Mesenchymal stem cell (in vitro differentiated cells and primary cell): Measurements from ENCODE around the gene TENM3.

Experiments
- DNase-seq: peaks from one replicate; pipeline ENCODE4 v3.0.0-alpha.2; 2013
- H2AFZ ChIP-seq: one replicate; pipeline ENCODE4 v1.6.1; 2013; ENCODE audit warnings: low read depth, mild to moderate bottlenecking, control low read depth, inconsistent platforms, low read length, moderate library complexity
- H2AK5ac ChIP-seq: 2 replicates; pipeline ENCODE4 v1.6.1; 2013; ENCODE audit warnings: low read length, moderate library complexity, mild to moderate bottlenecking, inconsistent platforms; ENCODE audit not compliant: severe bottlenecking
- H2BK120ac ChIP-seq: one replicate; pipeline ENCODE4 v1.6.1; 2013; ENCODE audit warnings: low read depth, mild to moderate bottlenecking, inconsistent platforms, low read length, moderate library complexity
- H2BK12ac ChIP-seq, 2 experiments: one replicate each; pipeline ENCODE4 v1.6.1; 2013; ENCODE audit warnings: inconsistent platforms in 2 of 2, low read length in 2 of 2, mild to moderate bottlenecking in 2 of 2, moderate library complexity in 2 of 2, control low read depth in 1 of 2
- H2BK15ac ChIP-seq: one replicate; pipeline ENCODE4 v1.6.1; 2013; ENCODE audit warnings: mild to moderate bottlenecking, low read depth, inconsistent platforms; ENCODE audit not compliant: poor library complexity, severe bottlenecking
- H2BK5ac ChIP-seq: 2 replicates; pipeline ENCODE4 v1.6.1; 2013; ENCODE audit warnings: low read depth, mild to moderate bottlenecking, low read length, control low read depth, inconsistent platforms; ENCODE audit not compliant: poor library complexity, severe bottlenecking
- H3K14ac ChIP-seq, 2 experiments: one replicate each; pipeline ENCODE4 v1.6.1; 2013; ENCODE audit warnings: inconsistent platforms in 2 of 2, low read length in 2 of 2, control low read depth in 1 of 2, mild to moderate bottlenecking in 1 of 2, moderate library complexity in 1 of 2
- H3K18ac ChIP-seq, 2 experiments: one replicate each; pipeline ENCODE4 v1.6.1; 2013; ENCODE audit warnings: inconsistent platforms in 2 of 2, low read length in 2 of 2, control low read depth in 1 of 2, low read depth in 1 of 2, mild to moderate bottlenecking in 1 of 2
- H3K23ac ChIP-seq, 2 experiments: one replicate each; pipeline ENCODE4 v1.6.1; 2013; ENCODE audit warnings: inconsistent platforms in 2 of 2, low read length in 2 of 2, mild to moderate bottlenecking in 2 of 2, moderate library complexity in 2 of 2, control low read depth in 1 of 2
- H3K27ac ChIP-seq: 2 replicates; pipeline ENCODE4 v1.5.1; 2013; ENCODE audit warnings: mild to moderate bottlenecking, moderate library complexity, low read length, control low read depth, inconsistent platforms; ENCODE audit not compliant: poor library complexity, severe bottlenecking
- H3K27me3 ChIP-seq, 2 experiments: 2 replicates each; pipeline versions ENCODE4 v1.6.1 to v1.7.0; 2013; ENCODE audit warnings: low read length in 2 of 2, mild to moderate bottlenecking in 2 of 2, moderate library complexity in 2 of 2, control low read depth in 1 of 2, inconsistent platforms in 1 of 2; ENCODE audit not compliant: control insufficient read depth in 1 of 2, insufficient read depth in 1 of 2
- H3K36me3 ChIP-seq, 2 experiments: 2 replicates each; pipeline versions ENCODE4 v1.6.1 to v1.7.0; 2013; ENCODE audit warnings: low read length in 2 of 2, control low read depth in 1 of 2, inconsistent platforms in 1 of 2, low read depth in 1 of 2, mild to moderate bottlenecking in 1 of 2; ENCODE audit not compliant: insufficient read depth in 2 of 2, control insufficient read depth in 1 of 2
- H3K4ac ChIP-seq, 2 experiments: one replicate each; pipeline ENCODE4 v1.6.1; 2013; ENCODE audit warnings: inconsistent platforms in 2 of 2, low read length in 2 of 2, mild to moderate bottlenecking in 2 of 2, moderate library complexity in 2 of 2, control low read depth in 1 of 2, low read depth in 1 of 2
- H3K4me1 ChIP-seq: 2 replicates; pipeline ENCODE4 v1.6.1; 2013; ENCODE audit warnings: low read depth, low read length, control low read depth; ENCODE audit not compliant: control insufficient read depth, insufficient read depth
- H3K4me2 ChIP-seq: 2 replicates; pipeline ENCODE4 v1.6.1; 2013; ENCODE audit warnings: low read length, mild to moderate bottlenecking, inconsistent platforms; ENCODE audit not compliant: poor library complexity, severe bottlenecking
- H3K4me3 ChIP-seq, 2 experiments: 2 replicates each; pipeline versions ENCODE4 v1.5.1 to v1.7.0; 2013; ENCODE audit warnings: low read length in 2 of 2, mild to moderate bottlenecking in 2 of 2, control low read depth in 1 of 2, low read depth in 1 of 2; ENCODE audit not compliant: insufficient read depth in 1 of 2
- H3K79me1 ChIP-seq: replicated peaks from 2 replicates; pipeline ENCODE4 v1.6.1; 2013; ENCODE audit warnings: mild to moderate bottlenecking, control low read depth, low read length, inconsistent platforms; ENCODE audit not compliant: poor library complexity, severe bottlenecking
- H3K9ac ChIP-seq: 2 replicates; pipeline ENCODE4 v1.7.0; 2013; ENCODE audit warnings: mild to moderate bottlenecking, low read length, moderate library complexity
- H3K9me3 ChIP-seq: 2 replicates; pipeline ENCODE4 v1.7.0; 2013; ENCODE audit warnings: mild to moderate bottlenecking, low read length; ENCODE audit not compliant: control insufficient read depth
- H4K8ac ChIP-seq: one replicate; pipeline ENCODE4 v1.6.1; 2013; ENCODE audit warnings: inconsistent platforms, mild to moderate bottlenecking, low read length, moderate library complexity
- H4K91ac ChIP-seq: one replicate; pipeline ENCODE4 v1.6.1; 2013; ENCODE audit warnings: mild to moderate bottlenecking, low read length, inconsistent platforms
- WGBS: methylation state at CpG from one replicate; pipeline ENCODE4 v1.1.7; 2013; ENCODE audit warnings: mixed read lengths; 5-methylcytosine and 5-hydroxymethylcytosine counted together

The TENM3 gene

GRCh38 chr4:182770996-182771514, 527.9 kb downstream of the TENM3 start:
- H3K18ac ChIP-seq = no peak overlapping the region
- H3K4me3 ChIP-seq = no peak overlapping the region
- peak overlapping the region; percentile 3 for H3K4me2 ChIP-seq
- H2BK12ac ChIP-seq = no peak overlapping the region
- H3K14ac ChIP-seq = no peak overlapping the region
- no peak overlapping the region for H3K9ac ChIP-seq
- H3K27me3 ChIP-seq = no peaks in the 10 kb centered on the region
- no peak overlapping the region for H2BK120ac ChIP-seq
- H4K91ac ChIP-seq = no peak overlapping the region
- no peak overlapping the region for H3K4ac ChIP-seq
- H3K4me1 ChIP-seq = peaks cover 10% of the 10 kb centered on the region
- H3K9me3 ChIP-seq = no peaks in the 10 kb centered on the region
- H4K8ac ChIP-seq = no peak overlapping the region
- no peak overlapping the region for H3K23ac ChIP-seq
- no peak for DNase-seq
- no peak overlapping the region for H2AK5ac ChIP-seq
- WGBS = 72% methylated on average over 5 of the region's 5 CpGs
- H3K36me3 ChIP-seq = peaks cover 10% of the 10 kb centered on the region in 2 experiments
- H3K79me1 ChIP-seq = no peaks in the 10 kb centered on the region
- H3K27ac ChIP-seq = peak overlapping the region; percentile 73
- H2BK15ac ChIP-seq = no peak overlapping the region
- H2AFZ ChIP-seq = no peak overlapping the region
- no peak overlapping the region for H2BK5ac ChIP-seq

- WGBS = 94% methylated on average over 5 of the region's 8 CpGs
Measured at GRCh38 chr4:182775075-182775474, 531.9 kb downstream of the TENM3 start.

GRCh38 chr4:182776376-182777105, 533.3 kb downstream of the TENM3 start:
- Histone ChIP-seq H2BK5ac (no peak overlapping the region), H3K23ac (no peak overlapping the region), H3K4me1 (peaks cover 6% of the 10 kb centered on the region), H3K9ac (no peak overlapping the region), H3K18ac (no peak overlapping the region), H3K9me3 (no peaks in the 10 kb centered on the region), H2BK12ac (no peak overlapping the region), H2AK5ac (no peak overlapping the region), H4K8ac (no peak overlapping the region), H2AFZ (no peak overlapping the region), H3K4me3 (no peak overlapping the region), H2BK15ac (no peak overlapping the region), H2BK120ac (no peak overlapping the region), H3K4ac (no peak overlapping the region), H3K27ac (no peak overlapping the region), H3K79me1 (no peaks in the 10 kb centered on the region), H3K27me3 (no peaks in the 10 kb centered on the region), H3K36me3 (peaks cover 10 to 12% of the 10 kb centered on the region in 2 experiments), H3K14ac (no peak overlapping the region), H4K91ac (no peak overlapping the region), H3K4me2 (no peak overlapping the region)
- no peak for DNase-seq
- WGBS = 86% methylated on average over 3 of the region's 5 CpGs

More at GRCh38 chr4:182775075-182775474, 531.9 kb downstream of the TENM3 start:
- H3K4ac ChIP-seq = no peak overlapping the region
- H2AFZ ChIP-seq = no peak overlapping the region
- H3K27ac ChIP-seq = no peak overlapping the region
- no peak overlapping the region for H3K23ac ChIP-seq
- H2BK120ac ChIP-seq = no peak overlapping the region
- H2AK5ac ChIP-seq = no peak overlapping the region
- H3K4me1 ChIP-seq = peaks cover 11% of the 10 kb centered on the region
- H4K91ac ChIP-seq = no peak overlapping the region
- no peaks in the 10 kb centered on the region for H3K9me3 ChIP-seq
- no peak overlapping the region for H3K18ac ChIP-seq
- no peak for DNase-seq
- H2BK12ac ChIP-seq = no peak overlapping the region
- peak overlapping the region in 1 of 2 experiments; percentile 3 for H3K14ac ChIP-seq
- H3K36me3 ChIP-seq = peaks cover 10 to 12% of the 10 kb centered on the region in 2 experiments
- no peak overlapping the region for H3K4me3 ChIP-seq
- no peak overlapping the region for H3K9ac ChIP-seq
- no peak overlapping the region for H3K4me2 ChIP-seq
- no peaks in the 10 kb centered on the region for H3K27me3 ChIP-seq
- H2BK15ac ChIP-seq = no peak overlapping the region
- no peak overlapping the region for H2BK5ac ChIP-seq
- no peaks in the 10 kb centered on the region for H3K79me1 ChIP-seq
- H4K8ac ChIP-seq = no peak overlapping the region

- H2BK5ac ChIP-seq = no peak overlapping the region
- H3K14ac ChIP-seq = no peak overlapping the region
- no peak for DNase-seq
- no peak overlapping the region for H3K4me3 ChIP-seq
- H2BK120ac ChIP-seq = no peak overlapping the region
- H3K4me2 ChIP-seq = no peak overlapping the region
- no peak overlapping the region for H3K9ac ChIP-seq
- no peaks in the 10 kb centered on the region for H3K9me3 ChIP-seq
- H3K23ac ChIP-seq = no peak overlapping the region
- no peak overlapping the region for H4K91ac ChIP-seq
- no peaks in the 10 kb centered on the region for H3K27me3 ChIP-seq
- no peaks in the 10 kb centered on the region for H3K79me1 ChIP-seq
- peaks cover 10 to 12% of the 10 kb centered on the region in 2 experiments for H3K36me3 ChIP-seq
- no peak overlapping the region for H3K18ac ChIP-seq
- no peak overlapping the region for H2AK5ac ChIP-seq
- H3K4ac ChIP-seq = no peak overlapping the region
- H2BK12ac ChIP-seq = no peak overlapping the region
- no peak overlapping the region for H2AFZ ChIP-seq
- WGBS = 94% methylated on average over 7 of the region's 10 CpGs
- no peak overlapping the region for H2BK15ac ChIP-seq
- H3K27ac ChIP-seq = no peak overlapping the region
- no peak overlapping the region for H4K8ac ChIP-seq
- H3K4me1 ChIP-seq = peaks cover 3% of the 10 kb centered on the region
Measured at GRCh38 chr4:182778222-182778982, 535.2 kb downstream of the TENM3 start.
